Measurements from ENCODE around the gene GAMT. TPM values are rescaled to one million over a fixed set of nuclear protein-coding genes. Genes with fewer than 3 reads are reported as not detected.
A peak's percentile ranks its signal among the peaks of the same experiment; 100 is the strongest.

The GAMT gene
- total RNA-seq, 1 donor from 2014 or later, result 7.8 TPM

DNA sequence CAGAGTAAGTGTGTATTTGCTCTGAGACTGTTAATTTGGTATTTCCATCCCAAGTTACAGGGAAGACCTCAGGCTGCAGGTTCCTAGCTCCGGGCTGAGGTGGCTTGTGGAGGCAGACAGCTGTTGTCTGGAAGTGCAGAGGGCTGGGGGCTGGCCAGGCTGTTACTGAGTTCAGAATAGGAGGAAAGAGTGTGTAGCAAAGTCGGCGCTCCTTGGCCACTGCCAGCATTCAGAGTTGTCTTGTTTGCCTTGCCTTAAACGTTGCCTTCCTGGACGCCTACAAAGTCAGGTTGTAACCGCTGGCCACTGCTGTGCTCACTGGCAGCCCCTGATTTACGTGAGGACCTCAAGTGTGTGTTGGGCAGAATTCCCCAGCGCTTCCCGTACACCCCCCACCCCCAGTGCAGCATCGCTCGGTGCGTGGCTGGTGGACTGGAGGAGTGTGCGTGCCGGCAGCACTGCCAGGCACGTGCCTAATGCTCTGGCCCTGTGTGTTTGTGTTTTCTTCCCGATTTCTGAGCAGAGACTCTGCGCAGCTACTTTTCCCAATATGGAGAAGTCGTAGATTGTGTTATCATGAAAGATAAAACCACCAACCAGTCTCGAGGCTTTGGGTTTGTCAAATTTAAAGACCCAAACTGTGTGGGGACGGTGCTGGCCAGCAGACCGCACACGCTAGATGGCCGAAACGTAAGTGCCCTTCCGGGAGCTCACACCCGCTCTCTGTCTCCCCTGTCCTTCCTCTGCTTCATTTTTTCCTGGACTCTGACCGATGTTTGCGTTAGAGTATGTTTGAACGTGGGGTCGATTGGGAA, 16.5 kb upstream of the GAMT start:
- peak overlapping the region; percentile 24 for H3K27ac ChIP-seq
- DNase-seq (no peak), ATAC-seq (no peak)
- no peaks in the 10 kb centered on the region for H3K27me3 ChIP-seq (ENCODE audit: low read depth)
- H3K4me3 ChIP-seq, result no peak overlapping the region
- intact Hi-C loops (cut with DNase I), result no loop called here
- no peak for TF ChIP-seq CTCF (IDR thresholded peaks at IDR 0.05)
- H3K4me1 ChIP-seq, result peaks cover 58% of the 10 kb centered on the region
- H3K9me3 ChIP-seq, result no peaks in the 10 kb centered on the region
- H3K36me3 ChIP-seq, result peaks cover 59% of the 10 kb centered on the region

- DNase-seq, result no peak
- Histone ChIP-seq H3K9me3 (no peaks in the 10 kb centered on the region), H3K36me3 (peaks cover 55% of the 10 kb centered on the region), H3K4me3 (no peak overlapping the region), H3K27me3 (ENCODE audit: low read depth) (no peaks in the 10 kb centered on the region), H3K27ac (peak overlapping the region; percentile 85), H3K4me1 (peaks cover 66% of the 10 kb centered on the region)
- intact Hi-C loops (cut with DNase I), result no loop called here
- TF ChIP-seq CTCF (IDR thresholded peaks at IDR 0.05), result no peak
- no peak for ATAC-seq
These were observed 15.8 kb upstream of the GAMT start for GRCh38 chr19:1417145-1417544.

DNA sequence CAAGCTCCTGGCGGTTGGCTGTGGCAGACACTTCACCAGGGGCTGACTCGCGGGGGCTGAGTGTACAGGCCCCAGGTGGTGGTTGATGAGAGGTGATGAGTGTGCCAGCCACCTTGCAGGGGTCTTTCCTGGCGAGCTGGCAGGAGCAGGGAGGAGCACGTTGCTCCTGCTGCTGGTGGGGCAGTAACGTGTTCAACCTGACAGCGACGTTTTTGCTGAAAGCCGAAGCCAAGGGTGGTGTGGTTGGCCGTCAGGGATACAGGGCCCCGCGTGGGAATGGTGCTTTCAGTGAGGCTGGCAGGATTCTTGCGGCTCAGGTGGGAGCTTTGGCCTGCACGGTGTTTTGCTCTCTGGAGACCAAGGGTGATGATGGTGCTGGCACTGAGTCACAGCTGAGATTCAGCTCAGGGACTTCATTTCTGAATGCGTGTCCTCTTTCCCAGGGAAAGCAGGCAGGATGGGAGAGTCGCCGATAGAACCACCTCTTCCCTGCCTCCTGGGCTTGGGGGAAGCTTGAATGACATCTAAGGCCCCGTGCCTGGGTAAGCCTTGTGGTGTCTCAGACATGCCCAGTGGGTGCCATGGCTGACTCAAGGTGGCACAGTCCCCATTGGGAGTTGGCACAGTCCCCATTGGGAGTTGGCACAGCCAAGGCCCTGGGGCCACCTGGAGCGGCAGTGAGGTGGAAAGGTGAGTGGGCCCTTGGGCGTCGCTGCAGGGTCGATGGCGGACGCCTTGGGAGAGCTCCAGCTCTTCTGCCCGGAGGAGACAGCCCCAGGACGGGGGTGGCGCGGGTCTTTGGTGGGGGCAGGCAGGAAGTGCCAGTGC, 14.9 kb upstream of the GAMT start:
- Histone ChIP-seq H3K4me1 (peaks cover 75% of the 10 kb centered on the region), H3K9me3 (no peaks in the 10 kb centered on the region), H3K4me3 (peak overlapping the region; percentile 32), H3K27ac (peak overlapping the region; percentile 85), H3K36me3 (peaks cover 51% of the 10 kb centered on the region), H3K27me3 (ENCODE audit: low read depth) (no peaks in the 10 kb centered on the region)
- ATAC-seq, result peak in 1 of 2 donors; percentile 3
- no peak for TF ChIP-seq CTCF (IDR thresholded peaks at IDR 0.05)
- DNase-seq, result no peak
- intact Hi-C loops (cut with DNase I), result no loop called here

GRCh38 chr19:1412995-1413800, 11.9 kb upstream of the GAMT start:
- ATAC-seq (no peak), DNase-seq (no peak)
- Histone ChIP-seq H3K4me1 (peaks cover 93% of the 10 kb centered on the region), H3K27ac (no peak overlapping the region), H3K4me3 (no peak overlapping the region), H3K27me3 (ENCODE audit: low read depth) (no peaks in the 10 kb centered on the region), H3K9me3 (no peaks in the 10 kb centered on the region), H3K36me3 (peaks cover 38% of the 10 kb centered on the region)
- intact Hi-C loops (cut with DNase I), result no loop called here
- no peak for TF ChIP-seq CTCF (IDR thresholded peaks at IDR 0.05)

DNA sequence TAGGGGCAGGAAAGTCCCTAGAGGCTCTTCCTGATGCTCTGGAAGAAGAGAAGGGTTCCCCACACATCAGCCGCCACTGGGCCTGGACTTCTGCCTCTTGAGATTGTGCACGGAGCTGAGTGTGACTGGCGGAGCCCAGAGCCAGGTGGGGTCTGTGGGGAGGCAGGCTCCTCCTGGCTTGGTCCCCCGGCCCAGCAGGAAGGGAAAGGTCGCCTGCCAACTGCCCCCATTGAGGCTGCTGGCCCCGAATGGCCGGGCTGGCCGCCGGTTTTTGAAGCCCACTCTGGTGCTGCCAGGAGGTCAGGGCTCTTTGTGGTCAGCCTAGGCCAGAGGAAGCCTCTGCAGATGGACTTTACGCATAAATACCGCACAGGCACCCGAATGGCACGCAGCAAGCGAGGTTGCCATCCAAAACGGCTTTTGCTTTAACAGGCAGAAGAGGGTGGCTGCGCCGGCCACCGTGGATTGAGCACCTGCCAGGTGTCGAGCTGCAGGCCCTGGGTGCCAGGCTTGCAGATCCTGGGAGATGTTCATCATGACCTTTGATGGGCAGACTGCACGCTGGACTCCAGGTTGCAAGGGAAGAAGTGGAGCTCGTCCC, 11.1 kb upstream of the GAMT start:
- ATAC-seq, result no peak
- intact Hi-C loops (cut with DNase I), result no loop called here
- Histone ChIP-seq H3K27me3 (ENCODE audit: low read depth) (no peaks in the 10 kb centered on the region), H3K27ac (peak overlapping the region; percentile 36), H3K36me3 (peaks cover 34% of the 10 kb centered on the region), H3K4me3 (no peak overlapping the region), H3K9me3 (no peaks in the 10 kb centered on the region), H3K4me1 (peaks cover 86% of the 10 kb centered on the region)
- TF ChIP-seq CTCF (IDR thresholded peaks at IDR 0.05), result no peak
- DNase-seq, result no peak

Measured in lower lobe of right lung (tissue), 2 donors.